ENCODE data around the gene RNPEP.

- TF ChIP-seq EZH2 (IDR thresholded peaks at IDR 0.05; ENCODE audit: low read depth) (no peak), CTCF (conservative IDR thresholded peaks at IDR 0.05) (no peak)
Observed at GRCh38 chr1:202010180-202011015, 27.9 kb downstream of the RNPEP start, which contains the start of gene ELF3.

Data from PC-9 (cell line).